ENCODE results near the gene ZSCAN31.

The ZSCAN31 gene

GRCh38 chr6:28334286-28335039 lies 1.5 kb downstream of the ZSCAN31 start:
- H3K27ac ChIP-seq = no peak overlapping the region
- no peaks in the 10 kb centered on the region for H3K27me3 ChIP-seq
- no peaks in the 10 kb centered on the region for H3K36me3 ChIP-seq
- TF ChIP-seq CTCF (IDR thresholded peaks at IDR 0.05) = no peak
- H3K4me3 ChIP-seq (ENCODE audit: low read depth in 1 of 2, low read length in 1 of 2) = no peak overlapping the region
- peaks cover 12 to 18% of the 10 kb centered on the region in 2 experiments for H3K4me1 ChIP-seq (ENCODE audit: control insufficient read depth in 1 of 2, insufficient read depth in 1 of 2, low read depth in 1 of 2, low read length in 1 of 2)
- H3K9me3 ChIP-seq = no peaks in the 10 kb centered on the region

DNA sequence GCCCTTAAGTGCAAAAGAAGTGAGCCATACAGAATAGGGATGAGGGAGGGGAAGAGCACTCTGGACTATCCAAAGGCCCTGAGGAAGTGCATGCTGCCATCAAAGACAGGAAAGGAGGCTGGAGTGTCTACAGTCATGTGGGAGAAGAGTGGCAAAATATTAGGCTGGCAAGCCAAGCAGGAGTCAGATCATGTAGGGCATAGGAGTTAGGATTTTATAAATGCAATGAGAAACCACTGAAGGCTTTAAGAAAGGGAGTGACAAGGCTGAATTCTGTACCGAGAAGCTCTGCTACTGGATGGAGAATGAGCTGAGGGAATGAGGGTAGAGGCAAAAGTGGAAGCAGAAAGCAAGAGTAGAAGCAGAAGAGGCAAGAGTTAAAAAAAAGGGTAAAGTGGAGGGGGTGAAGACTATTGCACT lies 2.3 kb downstream of the ZSCAN31 start:
- TF ChIP-seq CTCF (IDR thresholded peaks at IDR 0.05) = no peak
- no peaks in the 10 kb centered on the region for H3K27me3 ChIP-seq
- H3K27ac ChIP-seq = no peak overlapping the region
- H3K4me1 ChIP-seq (ENCODE audit: control insufficient read depth in 1 of 2, insufficient read depth in 1 of 2, low read depth in 1 of 2, low read length in 1 of 2) = peaks cover 12 to 18% of the 10 kb centered on the region in 2 experiments
- H3K4me3 ChIP-seq (ENCODE audit: low read depth in 1 of 2, low read length in 1 of 2) = no peak overlapping the region
- H3K9me3 ChIP-seq = no peaks in the 10 kb centered on the region
- H3K36me3 ChIP-seq = no peaks in the 10 kb centered on the region

- no peaks in the 10 kb centered on the region for H3K9me3 ChIP-seq
- no peak overlapping the region for H3K27ac ChIP-seq
- H3K4me1 ChIP-seq (ENCODE audit: control insufficient read depth in 1 of 2, insufficient read depth in 1 of 2, low read depth in 1 of 2, low read length in 1 of 2) = peaks cover 12 to 18% of the 10 kb centered on the region in 2 experiments
- H3K36me3 ChIP-seq = no peaks in the 10 kb centered on the region
- H3K27me3 ChIP-seq = no peaks in the 10 kb centered on the region
- H3K4me3 ChIP-seq (ENCODE audit: low read depth in 1 of 2, low read length in 1 of 2) = no peak overlapping the region
- no peak for TF ChIP-seq CTCF (IDR thresholded peaks at IDR 0.05)
Observed at GRCh38 chr6:28333047-28333446, 2.9 kb downstream of the ZSCAN31 start.

GRCh38 chr6:28330041-28330440 lies 5.9 kb downstream of the ZSCAN31 start:
- TF ChIP-seq CTCF (IDR thresholded peaks at IDR 0.05) = no peak
- Histone ChIP-seq H3K4me1 (ENCODE audit: control insufficient read depth in 1 of 2, insufficient read depth in 1 of 2, low read depth in 1 of 2, low read length in 1 of 2) (peaks cover under 1% of the 10 kb centered on the region in 2 experiments), H3K36me3 (no peaks in the 10 kb centered on the region), H3K27ac (no peak overlapping the region), H3K27me3 (no peaks in the 10 kb centered on the region), H3K4me3 (ENCODE audit: low read depth in 1 of 2, low read length in 1 of 2) (no peak overlapping the region), H3K9me3 (peaks cover 11% of the 10 kb centered on the region)

DNA sequence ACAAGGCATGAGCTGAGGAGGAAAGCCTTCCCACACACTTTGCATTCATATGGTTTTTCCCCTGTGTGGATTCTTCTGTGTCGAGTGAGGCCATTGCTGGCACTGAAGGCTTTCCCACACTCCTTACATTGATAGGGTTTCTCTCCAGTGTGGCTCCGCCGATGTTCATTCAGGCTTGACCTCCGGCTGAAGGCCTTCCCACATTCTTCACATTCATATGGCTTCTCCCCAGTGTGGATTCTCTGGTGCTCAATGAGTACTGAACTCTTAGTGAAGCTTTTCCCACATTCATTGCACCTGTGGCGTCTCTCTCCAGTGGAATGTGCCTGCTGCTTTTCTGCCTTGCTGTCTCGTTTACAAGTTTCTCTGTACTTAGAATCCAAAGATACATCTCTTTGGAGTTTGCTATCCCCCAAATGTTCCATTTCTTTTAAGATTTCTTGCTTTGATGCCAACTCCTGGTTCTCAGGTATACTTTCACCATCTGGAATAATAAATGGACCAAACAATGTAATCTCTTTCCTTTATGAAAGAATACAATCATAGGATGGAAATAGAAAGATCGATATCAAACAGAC lies 9.5 kb downstream of the ZSCAN31 start:
- no peak for TF ChIP-seq CTCF (IDR thresholded peaks at IDR 0.05)
- Histone ChIP-seq H3K9me3 (peaks cover 11% of the 10 kb centered on the region), H3K27ac (no peak overlapping the region), H3K4me3 (ENCODE audit: low read depth in 1 of 2, low read length in 1 of 2) (no peak overlapping the region), H3K4me1 (ENCODE audit: control insufficient read depth in 1 of 2, insufficient read depth in 1 of 2, low read depth in 1 of 2, low read length in 1 of 2) (no peaks in the 10 kb centered on the region), H3K36me3 (no peaks in the 10 kb centered on the region), H3K27me3 (no peaks in the 10 kb centered on the region)

Data from neutrophil (primary cell).